K562 (cell line): Measurements from ENCODE around the gene SERTAD2. TPM values are rescaled to one million over a fixed set of nuclear protein-coding genes. Genes with fewer than 3 reads are reported as not detected.

Experiments
- CBFA2T3 ChIP-seq: fragments of 450-650 bp; IDR thresholded peaks from 2 replicates; pipeline ENCODE4 v1.6.1; 2017
- CGGBP1 ChIP-seq: fragments of 250-450 bp; sonication (Bioruptor Pico); IDR thresholded peaks from 2 replicates; pipeline ENCODE4 v1.9.0; 2021; ENCODE audit warnings: mild to moderate bottlenecking
- CXXC5 ChIP-seq: fragments of 250-450 bp; sonication (Bioruptor Pico); IDR thresholded peaks from 2 replicates; pipeline ENCODE4 v1.8.0; 2022; ENCODE audit warnings: inconsistent platforms, mild to moderate bottlenecking, moderate library complexity
- GATAD2A ChIP-seq: fragments of 450-650 bp; IDR thresholded peaks from 2 replicates; pipeline ENCODE4 v1.6.1; 2017
- IRF9 ChIP-seq: fragments of 450-650 bp; IDR thresholded peaks from 2 replicates; pipeline ENCODE4 v1.6.1; 2016; ENCODE audit warnings: missing biosample characterization, missing genetic modification characterization
- SIN3A ChIP-seq, 2 experiments: fragments of 150-350 bp in 1 of 2; IDR thresholded peaks; 2 replicates each; pipeline ENCODE4 v1.6.1; 2011 to 2016; ENCODE audit warnings: borderline replicate concordance in 2 of 2, low read depth in 2 of 2, low read length in 2 of 2, mild to moderate bottlenecking in 2 of 2, moderate library complexity in 2 of 2; ENCODE audit not compliant: control insufficient read depth in 1 of 2
- SMC3 ChIP-seq: conservative IDR thresholded peaks from 2 replicates; pipeline ENCODE4 v1.6.1; 2011; ENCODE audit warnings: low read depth, low read length, improper control_type of control experiment; ENCODE audit not compliant: insufficient read depth
- TFAM ChIP-seq: fragments of 250-450 bp; sonication (Bioruptor Pico); conservative IDR thresholded peaks from 2 replicates; pipeline ENCODE4 v1.5.0; 2021; ENCODE audit warnings: mild to moderate bottlenecking, moderate library complexity
- XRCC5 ChIP-seq: fragments of 200-400 bp; formaldehyde crosslinking; IDR thresholded peaks from 2 replicates; pipeline ENCODE4 v1.6.1; 2017; ENCODE audit warnings: low read depth, mild to moderate bottlenecking, low read length
- polyA plus RNA-seq, 8 experiments: library from polyadenylated mRNA; depleted of rRNA in 4 of 8; stranded (reverse) in 5 of 8; unstranded in 3 of 8; fragments of >200 nt; fragmentation: Nextera tagmentation in 2 of 8; fragmentation: Illumina TruSeq in 1 of 8; extraction: Ambion mirVana in 2 of 8; extraction: Trizol in 1 of 8; gene quantifications; 2 replicates each; pipeline versions ENCODE4 v1.2.1 to v1.2.3, GENCODE V29; 2011 to 2014; ENCODE audit warnings: inconsistent platforms in 1 of 8, missing spikeins in 1 of 8
- total RNA-seq, 7 experiments: library from RNA; depleted of rRNA in 6 of 7; stranded (reverse); fragments of >200 nt in 6 of 7; fragmentation: Illumina TruSeq in 2 of 7; extraction: Trizol in 2 of 7; gene quantifications; 2 replicates each; pipeline versions ENCODE4 v1.2.1 to v1.2.3, GENCODE V29; 2011 to 2021; ENCODE audit warnings: low replicate concordance in 1 of 7
- TF ChIP-seq, protein P1 (sequence below): fragments of 250-450 bp; sonication (Bioruptor Pico); IDR thresholded peaks from 2 replicates; pipeline ENCODE4 v1.8.0; 2022; ENCODE audit warnings: inconsistent platforms, mild to moderate bottlenecking, moderate library complexity, borderline replicate concordance
- TF ChIP-seq, protein P2 (sequence below), 2 experiments: fragments of 450-650 bp; formaldehyde crosslinking in 1 of 2; IDR thresholded peaks; 2 replicates each; pipeline versions ENCODE4 v1.4.0 to v1.6.1; 2014 to 2020; ENCODE audit warnings: mild to moderate bottlenecking in 2 of 2, borderline replicate concordance in 1 of 2, low read depth in 1 of 2
- TF ChIP-seq, protein P3 (sequence below): IDR thresholded peaks from 2 replicates; pipeline ENCODE4 v1.6.1; 2011; ENCODE audit warnings: borderline replicate concordance, low read depth, mild to moderate bottlenecking, moderate library complexity, low read length; ENCODE audit not compliant: insufficient read depth, poor library complexity, severe bottlenecking

SERTAD2 gene
- total and polyA plus RNA-seq, 9 of the 15 experiments (the other 6 are each of a cell fraction or from before 2014, with no cell fraction given): 3.0 to 12.5 (median 6.1) TPM

DNA sequence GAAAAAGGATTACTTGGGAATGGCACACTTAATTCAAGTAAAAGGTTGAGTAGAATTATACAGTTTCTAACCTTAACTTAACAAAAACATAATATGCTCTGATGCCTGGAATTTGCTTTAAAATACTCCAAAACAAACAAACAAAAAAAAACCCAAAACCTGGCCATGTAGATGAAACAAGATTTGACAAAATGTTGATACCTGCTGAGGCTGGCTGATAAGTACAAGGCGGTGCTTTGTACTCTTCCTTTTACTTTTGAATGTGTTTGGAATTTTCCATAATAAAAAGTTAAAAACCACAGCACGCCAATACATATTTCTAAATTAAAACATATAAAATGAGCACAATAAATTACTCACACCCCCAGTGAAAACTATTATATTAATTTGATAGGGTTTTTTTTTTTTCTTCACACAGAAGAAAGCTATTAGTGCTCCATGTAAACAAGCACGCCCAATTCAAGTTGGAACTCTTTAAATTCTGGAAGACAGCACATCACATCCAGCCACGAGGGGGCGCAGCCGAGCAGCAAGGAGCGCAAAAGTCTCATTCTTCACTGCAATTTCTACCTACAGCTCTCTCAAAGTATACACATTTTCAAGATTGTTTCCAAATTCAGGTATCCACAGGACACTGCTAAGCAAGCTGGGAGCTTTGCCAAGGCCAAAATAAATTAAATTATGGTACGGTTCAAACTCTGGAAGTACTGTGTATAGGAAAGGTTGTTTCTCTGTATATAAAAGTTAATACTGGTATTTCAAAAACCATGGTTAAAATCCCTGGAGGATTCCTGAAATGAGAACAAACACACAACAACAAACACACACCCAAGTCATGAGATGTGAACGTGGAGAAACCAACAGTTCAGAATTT, 7.5 kb downstream of the SERTAD2 start (continued):
- TF ChIP-seq, protein P1, sequence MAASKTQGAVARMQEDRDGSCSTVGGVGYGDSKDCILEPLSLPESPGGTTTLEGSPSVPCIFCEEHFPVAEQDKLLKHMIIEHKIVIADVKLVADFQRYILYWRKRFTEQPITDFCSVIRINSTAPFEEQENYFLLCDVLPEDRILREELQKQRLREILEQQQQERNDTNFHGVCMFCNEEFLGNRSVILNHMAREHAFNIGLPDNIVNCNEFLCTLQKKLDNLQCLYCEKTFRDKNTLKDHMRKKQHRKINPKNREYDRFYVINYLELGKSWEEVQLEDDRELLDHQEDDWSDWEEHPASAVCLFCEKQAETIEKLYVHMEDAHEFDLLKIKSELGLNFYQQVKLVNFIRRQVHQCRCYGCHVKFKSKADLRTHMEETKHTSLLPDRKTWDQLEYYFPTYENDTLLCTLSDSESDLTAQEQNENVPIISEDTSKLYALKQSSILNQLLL (CRISPR knock-in tag): no peak
- no peak for TF ChIP-seq GATAD2A
- TF ChIP-seq SMC3: peak; percentile 77; the same call in 1 of the 2 replicates
- no peak for TF ChIP-seq CGGBP1 (CRISPR knock-in tag)
- TF ChIP-seq, protein P2, sequence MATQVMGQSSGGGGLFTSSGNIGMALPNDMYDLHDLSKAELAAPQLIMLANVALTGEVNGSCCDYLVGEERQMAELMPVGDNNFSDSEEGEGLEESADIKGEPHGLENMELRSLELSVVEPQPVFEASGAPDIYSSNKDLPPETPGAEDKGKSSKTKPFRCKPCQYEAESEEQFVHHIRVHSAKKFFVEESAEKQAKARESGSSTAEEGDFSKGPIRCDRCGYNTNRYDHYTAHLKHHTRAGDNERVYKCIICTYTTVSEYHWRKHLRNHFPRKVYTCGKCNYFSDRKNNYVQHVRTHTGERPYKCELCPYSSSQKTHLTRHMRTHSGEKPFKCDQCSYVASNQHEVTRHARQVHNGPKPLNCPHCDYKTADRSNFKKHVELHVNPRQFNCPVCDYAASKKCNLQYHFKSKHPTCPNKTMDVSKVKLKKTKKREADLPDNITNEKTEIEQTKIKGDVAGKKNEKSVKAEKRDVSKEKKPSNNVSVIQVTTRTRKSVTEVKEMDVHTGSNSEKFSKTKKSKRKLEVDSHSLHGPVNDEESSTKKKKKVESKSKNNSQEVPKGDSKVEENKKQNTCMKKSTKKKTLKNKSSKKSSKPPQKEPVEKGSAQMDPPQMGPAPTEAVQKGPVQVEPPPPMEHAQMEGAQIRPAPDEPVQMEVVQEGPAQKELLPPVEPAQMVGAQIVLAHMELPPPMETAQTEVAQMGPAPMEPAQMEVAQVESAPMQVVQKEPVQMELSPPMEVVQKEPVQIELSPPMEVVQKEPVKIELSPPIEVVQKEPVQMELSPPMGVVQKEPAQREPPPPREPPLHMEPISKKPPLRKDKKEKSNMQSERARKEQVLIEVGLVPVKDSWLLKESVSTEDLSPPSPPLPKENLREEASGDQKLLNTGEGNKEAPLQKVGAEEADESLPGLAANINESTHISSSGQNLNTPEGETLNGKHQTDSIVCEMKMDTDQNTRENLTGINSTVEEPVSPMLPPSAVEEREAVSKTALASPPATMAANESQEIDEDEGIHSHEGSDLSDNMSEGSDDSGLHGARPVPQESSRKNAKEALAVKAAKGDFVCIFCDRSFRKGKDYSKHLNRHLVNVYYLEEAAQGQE (IDR thresholded peaks at IDR 0.05; ENCODE audit: borderline replicate concordance): peak; percentile 75
- TF ChIP-seq, protein P2 (CRISPR knock-in tag; IDR thresholded peaks at IDR 0.05; ENCODE audit: low read depth): no peak
- no peak for TF ChIP-seq TFAM (CRISPR knock-in tag)
- TF ChIP-seq CBFA2T3: peak; percentile 42; the same call in 1 of the 2 replicates
- TF ChIP-seq CXXC5 (CRISPR knock-in tag): peak; percentile 49
- no peak for TF ChIP-seq IRF9 (tag)
- TF ChIP-seq XRCC5: 0 out of 2 replicates have a peak, but pooled peaks have one; percentile 30
- no peak for TF ChIP-seq SIN3A (IDR thresholded peaks at IDR 0.05; ENCODE audit: borderline replicate concordance in 2 of 2, control insufficient read depth in 1 of 2, low read depth in 2 of 2, low read length in 2 of 2)
- TF ChIP-seq, protein P3, sequence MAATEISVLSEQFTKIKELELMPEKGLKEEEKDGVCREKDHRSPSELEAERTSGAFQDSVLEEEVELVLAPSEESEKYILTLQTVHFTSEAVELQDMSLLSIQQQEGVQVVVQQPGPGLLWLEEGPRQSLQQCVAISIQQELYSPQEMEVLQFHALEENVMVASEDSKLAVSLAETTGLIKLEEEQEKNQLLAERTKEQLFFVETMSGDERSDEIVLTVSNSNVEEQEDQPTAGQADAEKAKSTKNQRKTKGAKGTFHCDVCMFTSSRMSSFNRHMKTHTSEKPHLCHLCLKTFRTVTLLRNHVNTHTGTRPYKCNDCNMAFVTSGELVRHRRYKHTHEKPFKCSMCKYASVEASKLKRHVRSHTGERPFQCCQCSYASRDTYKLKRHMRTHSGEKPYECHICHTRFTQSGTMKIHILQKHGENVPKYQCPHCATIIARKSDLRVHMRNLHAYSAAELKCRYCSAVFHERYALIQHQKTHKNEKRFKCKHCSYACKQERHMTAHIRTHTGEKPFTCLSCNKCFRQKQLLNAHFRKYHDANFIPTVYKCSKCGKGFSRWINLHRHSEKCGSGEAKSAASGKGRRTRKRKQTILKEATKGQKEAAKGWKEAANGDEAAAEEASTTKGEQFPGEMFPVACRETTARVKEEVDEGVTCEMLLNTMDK: peak; percentile 81
